Measurements from ENCODE around the gene CACHD1. TPM values are rescaled to one million over a fixed set of nuclear protein-coding genes. Genes with fewer than 3 reads are reported as not detected.

The CACHD1 gene
- polyA plus RNA-seq, 1 donor from 2014 or later, result 12.7 TPM

DNA sequence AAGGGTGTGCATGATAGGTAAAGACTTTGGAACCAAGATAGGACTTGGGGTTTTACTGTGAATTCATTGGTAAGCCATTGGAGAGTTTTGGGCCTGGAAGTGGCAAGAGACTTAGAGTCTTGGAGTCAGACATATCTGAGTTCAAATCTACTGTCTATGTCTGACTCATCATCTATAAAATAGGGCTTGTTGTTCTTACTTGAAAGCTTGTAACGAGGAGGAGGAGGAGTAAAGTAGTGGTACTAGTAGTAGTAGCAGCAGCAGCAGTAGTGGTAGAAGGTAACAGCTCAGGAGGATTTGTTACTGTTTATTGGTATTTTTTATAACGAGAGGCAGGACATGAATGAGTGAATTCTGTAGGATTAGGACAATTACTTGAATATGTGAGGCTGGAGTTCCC, 62.7 kb downstream of the CACHD1 start:
- Histone ChIP-seq H3K27ac (ENCODE audit: low read length) (no peak overlapping the region), H3F3A (ENCODE audit: insufficient read depth, low read length, poor library complexity, severe bottlenecking) (no peaks in the 10 kb centered on the region), H4K20me1 (ENCODE audit: insufficient read depth) (no peaks in the 10 kb centered on the region), H3K36me3 (ENCODE audit: insufficient read depth, low read length) (no peaks in the 10 kb centered on the region), H3K9me2 (ENCODE audit: insufficient read depth, low read length) (no peaks in the 10 kb centered on the region), H3K27me3 (ENCODE audit: insufficient read depth, low read depth, low read length) (no peaks in the 10 kb centered on the region), H2AFZ (ENCODE audit: low read depth, low read length) (no peak overlapping the region), H3K4me2 (ENCODE audit: low read length) (no peak overlapping the region), H3K79me2 (replicated peaks; ENCODE audit: insufficient read depth, low read length) (peaks cover 19% of the 10 kb centered on the region), H3K4me3 (ENCODE audit: low read length) (no peak overlapping the region), H3K9ac (ENCODE audit: low read length) (no peak overlapping the region), H3K9me3 (ENCODE audit: low read length) (no peaks in the 10 kb centered on the region)
- no peak for TF ChIP-seq TAF1 (IDR thresholded peaks at IDR 0.05; ENCODE audit: low read depth)

GRCh38 chr1:64535938-64536835, 66.3 kb downstream of the CACHD1 start:
- Histone ChIP-seq H4K20me1 (ENCODE audit: insufficient read depth) (no peaks in the 10 kb centered on the region), H3K4me3 (ENCODE audit: low read length) (no peak overlapping the region), H3K9me3 (ENCODE audit: low read length) (no peaks in the 10 kb centered on the region), H3K9ac (ENCODE audit: low read length) (peak overlapping the region; percentile 2), H3K27ac (ENCODE audit: low read length) (peak overlapping the region; percentile 81), H2AFZ (ENCODE audit: low read depth, low read length) (no peak overlapping the region), H3K36me3 (ENCODE audit: insufficient read depth, low read length) (no peaks in the 10 kb centered on the region), H3F3A (ENCODE audit: insufficient read depth, low read length, poor library complexity, severe bottlenecking) (no peaks in the 10 kb centered on the region), H3K27me3 (ENCODE audit: insufficient read depth, low read depth, low read length) (no peaks in the 10 kb centered on the region), H3K4me2 (ENCODE audit: low read length) (no peak overlapping the region), H3K79me2 (replicated peaks; ENCODE audit: insufficient read depth, low read length) (peaks cover 8% of the 10 kb centered on the region), H3K9me2 (ENCODE audit: insufficient read depth, low read length) (no peaks in the 10 kb centered on the region)
- TF ChIP-seq POLR2AphosphoS5 (IDR thresholded peaks at IDR 0.05) (no peak), MXI1 (conservative IDR thresholded peaks at IDR 0.05; ENCODE audit: poor library complexity, severe bottlenecking) (no peak), SMC3 (conservative IDR thresholded peaks at IDR 0.05; ENCODE audit: poor library complexity) (no peak), EZH2 (IDR thresholded peaks at IDR 0.05; ENCODE audit: borderline replicate concordance, insufficient read depth, low read length, poor library complexity, severe bottlenecking) (no peak), TAF1 (IDR thresholded peaks at IDR 0.05; ENCODE audit: low read depth) (no peak), EP300 (conservative IDR thresholded peaks at IDR 0.05; ENCODE audit: poor library complexity, severe bottlenecking) (no peak), RAD21 (conservative IDR thresholded peaks at IDR 0.05) (no peak)
- TF ChIP-seq, protein P1, sequence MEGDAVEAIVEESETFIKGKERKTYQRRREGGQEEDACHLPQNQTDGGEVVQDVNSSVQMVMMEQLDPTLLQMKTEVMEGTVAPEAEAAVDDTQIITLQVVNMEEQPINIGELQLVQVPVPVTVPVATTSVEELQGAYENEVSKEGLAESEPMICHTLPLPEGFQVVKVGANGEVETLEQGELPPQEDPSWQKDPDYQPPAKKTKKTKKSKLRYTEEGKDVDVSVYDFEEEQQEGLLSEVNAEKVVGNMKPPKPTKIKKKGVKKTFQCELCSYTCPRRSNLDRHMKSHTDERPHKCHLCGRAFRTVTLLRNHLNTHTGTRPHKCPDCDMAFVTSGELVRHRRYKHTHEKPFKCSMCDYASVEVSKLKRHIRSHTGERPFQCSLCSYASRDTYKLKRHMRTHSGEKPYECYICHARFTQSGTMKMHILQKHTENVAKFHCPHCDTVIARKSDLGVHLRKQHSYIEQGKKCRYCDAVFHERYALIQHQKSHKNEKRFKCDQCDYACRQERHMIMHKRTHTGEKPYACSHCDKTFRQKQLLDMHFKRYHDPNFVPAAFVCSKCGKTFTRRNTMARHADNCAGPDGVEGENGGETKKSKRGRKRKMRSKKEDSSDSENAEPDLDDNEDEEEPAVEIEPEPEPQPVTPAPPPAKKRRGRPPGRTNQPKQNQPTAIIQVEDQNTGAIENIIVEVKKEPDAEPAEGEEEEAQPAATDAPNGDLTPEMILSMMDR (IDR thresholded peaks at IDR 0.05; ENCODE audit: poor library complexity, severe bottlenecking), result no peak
- TF ChIP-seq, protein P2, sequence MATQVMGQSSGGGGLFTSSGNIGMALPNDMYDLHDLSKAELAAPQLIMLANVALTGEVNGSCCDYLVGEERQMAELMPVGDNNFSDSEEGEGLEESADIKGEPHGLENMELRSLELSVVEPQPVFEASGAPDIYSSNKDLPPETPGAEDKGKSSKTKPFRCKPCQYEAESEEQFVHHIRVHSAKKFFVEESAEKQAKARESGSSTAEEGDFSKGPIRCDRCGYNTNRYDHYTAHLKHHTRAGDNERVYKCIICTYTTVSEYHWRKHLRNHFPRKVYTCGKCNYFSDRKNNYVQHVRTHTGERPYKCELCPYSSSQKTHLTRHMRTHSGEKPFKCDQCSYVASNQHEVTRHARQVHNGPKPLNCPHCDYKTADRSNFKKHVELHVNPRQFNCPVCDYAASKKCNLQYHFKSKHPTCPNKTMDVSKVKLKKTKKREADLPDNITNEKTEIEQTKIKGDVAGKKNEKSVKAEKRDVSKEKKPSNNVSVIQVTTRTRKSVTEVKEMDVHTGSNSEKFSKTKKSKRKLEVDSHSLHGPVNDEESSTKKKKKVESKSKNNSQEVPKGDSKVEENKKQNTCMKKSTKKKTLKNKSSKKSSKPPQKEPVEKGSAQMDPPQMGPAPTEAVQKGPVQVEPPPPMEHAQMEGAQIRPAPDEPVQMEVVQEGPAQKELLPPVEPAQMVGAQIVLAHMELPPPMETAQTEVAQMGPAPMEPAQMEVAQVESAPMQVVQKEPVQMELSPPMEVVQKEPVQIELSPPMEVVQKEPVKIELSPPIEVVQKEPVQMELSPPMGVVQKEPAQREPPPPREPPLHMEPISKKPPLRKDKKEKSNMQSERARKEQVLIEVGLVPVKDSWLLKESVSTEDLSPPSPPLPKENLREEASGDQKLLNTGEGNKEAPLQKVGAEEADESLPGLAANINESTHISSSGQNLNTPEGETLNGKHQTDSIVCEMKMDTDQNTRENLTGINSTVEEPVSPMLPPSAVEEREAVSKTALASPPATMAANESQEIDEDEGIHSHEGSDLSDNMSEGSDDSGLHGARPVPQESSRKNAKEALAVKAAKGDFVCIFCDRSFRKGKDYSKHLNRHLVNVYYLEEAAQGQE (IDR thresholded peaks at IDR 0.05; ENCODE audit: borderline replicate concordance), result no peak

Data from neural cell (in vitro differentiated cells).